Parathyroid adenoma (tissue), 2 donors: ENCODE measurements around the gene NPEPPS.

Source experiments
- H2AFZ ChIP-seq: fragments of 300-600 bp; sonication (generic); one replicate; pipeline ENCODE4 v1.7.0; 2017; ENCODE audit warnings: antibody characterized with exemption, mild to moderate bottlenecking
- H3K27ac ChIP-seq: fragments of 300-600 bp; sonication (generic); one replicate; pipeline ENCODE4 v1.7.0; 2017
- H3K27me3 ChIP-seq: fragments of 300-600 bp; sonication (generic); one replicate; pipeline ENCODE4 v1.7.0; 2017; ENCODE audit warnings: low read length; ENCODE audit not compliant: control insufficient read depth, insufficient read depth
- H3K36me3 ChIP-seq: fragments of 300-600 bp; sonication (generic); one replicate; pipeline ENCODE4 v1.7.0; 2017; ENCODE audit warnings: low read length; ENCODE audit not compliant: control insufficient read depth, insufficient read depth
- H3K4me1 ChIP-seq: fragments of 300-600 bp; sonication (generic); one replicate; pipeline ENCODE4 v1.7.0; 2017; ENCODE audit warnings: control low read depth
- H3K4me2 ChIP-seq: fragments of 300-600 bp; sonication (generic); one replicate; pipeline ENCODE4 v1.7.0; 2017; ENCODE audit warnings: low read length
- H3K4me3 ChIP-seq: fragments of 300-600 bp; sonication (generic); one replicate; pipeline ENCODE4 v1.7.0; 2017; ENCODE audit warnings: low read depth, low read length
- H3K79me2 ChIP-seq: fragments of 300-600 bp; sonication (generic); one replicate; pipeline ENCODE4 v1.7.0; 2017; ENCODE audit warnings: control low read depth
- H3K9ac ChIP-seq: fragments of 300-600 bp; sonication (generic); one replicate; pipeline ENCODE4 v1.7.0; 2017; ENCODE audit warnings: mild to moderate bottlenecking
- H3K9me3 ChIP-seq: fragments of 300-600 bp; sonication (generic); one replicate; pipeline ENCODE4 v1.7.0; 2017; ENCODE audit warnings: low read length; ENCODE audit not compliant: control insufficient read depth
- CTCF ChIP-seq: fragments of 300-600 bp; sonication (generic); IDR thresholded peaks from one replicate; pipeline ENCODE4 v1.7.0; 2017; ENCODE audit warnings: antibody characterized with exemption, mild to moderate bottlenecking
- donor health status: primary hyperparathyroidism.

The NPEPPS gene

GRCh38 chr17:47615766-47616424 lies 85.0 kb downstream of the NPEPPS start:
- no peak overlapping the region for H3K4me2 ChIP-seq
- H3K27ac ChIP-seq = no peak overlapping the region

GRCh38 chr17:47618410-47618809 lies 87.5 kb downstream of the NPEPPS start:
- Histone ChIP-seq H3K9ac (no peak overlapping the region), H3K36me3 (no peaks in the 10 kb centered on the region), H3K9me3 (no peaks in the 10 kb centered on the region), H3K4me2 (no peak overlapping the region), H2AFZ (no peak overlapping the region), H3K79me2 (no peaks in the 10 kb centered on the region), H3K27me3 (no peaks in the 10 kb centered on the region), H3K27ac (no peak overlapping the region), H3K4me1 (peaks cover 4% of the 10 kb centered on the region), H3K4me3 (no peak overlapping the region)
- TF ChIP-seq CTCF = no peak

More at GRCh38 chr17:47615766-47616424, 85.0 kb downstream of the NPEPPS start:
- no peaks in the 10 kb centered on the region for H3K36me3 ChIP-seq
- H3K9ac ChIP-seq = no peak overlapping the region
- no peaks in the 10 kb centered on the region for H3K27me3 ChIP-seq
- peak; percentile 69 for TF ChIP-seq CTCF
- H3K79me2 ChIP-seq = no peaks in the 10 kb centered on the region
- no peak overlapping the region for H2AFZ ChIP-seq
- no peaks in the 10 kb centered on the region for H3K9me3 ChIP-seq
- H3K4me1 ChIP-seq = no peaks in the 10 kb centered on the region
- H3K4me3 ChIP-seq = no peak overlapping the region

- H3K36me3 ChIP-seq = no peaks in the 10 kb centered on the region
- H3K4me2 ChIP-seq = no peak overlapping the region
- no peak overlapping the region for H2AFZ ChIP-seq
- no peak for TF ChIP-seq CTCF
- H3K4me1 ChIP-seq = peaks cover 4% of the 10 kb centered on the region
- H3K27ac ChIP-seq = no peak overlapping the region
- H3K27me3 ChIP-seq = no peaks in the 10 kb centered on the region
- no peak overlapping the region for H3K9ac ChIP-seq
- H3K4me3 ChIP-seq = no peak overlapping the region
- H3K79me2 ChIP-seq = no peaks in the 10 kb centered on the region
- no peaks in the 10 kb centered on the region for H3K9me3 ChIP-seq
Observed at GRCh38 chr17:47620503-47621245, 89.8 kb downstream of the NPEPPS start.

- H3K36me3 ChIP-seq = no peaks in the 10 kb centered on the region
- H3K4me3 ChIP-seq = no peak overlapping the region
- H3K27me3 ChIP-seq = no peaks in the 10 kb centered on the region
- no peak for TF ChIP-seq CTCF
- H3K9ac ChIP-seq = no peak overlapping the region
- peaks cover 4% of the 10 kb centered on the region for H3K4me1 ChIP-seq
- H3K79me2 ChIP-seq = no peaks in the 10 kb centered on the region
- H3K9me3 ChIP-seq = no peaks in the 10 kb centered on the region
- no peak overlapping the region for H2AFZ ChIP-seq
- no peak overlapping the region for H3K4me2 ChIP-seq
- no peak overlapping the region for H3K27ac ChIP-seq
Observed at GRCh38 chr17:47621293-47622179, 90.6 kb downstream of the NPEPPS start.
